Stimulated activated CD4-positive, alpha-beta T cell treated with anti-CD3 and anti-CD28 coated beads, Interleukin-4, amount 100 ng/mL, for 1 hour (primary cell): ENCODE measurements around the gene ZNF549.
A peak's percentile ranks its signal among the peaks of the same experiment; 100 is the strongest.

ENCODE experiments used
- DNase-seq: peaks from one replicate; pipeline ENCODE4 v3.0.0-alpha.2; 2020

The ZNF549 gene

GRCh38 chr19:57570707-57571106 lies 43.6 kb downstream of the ZNF549 start:
- no peak for DNase-seq

- no peak for DNase-seq
Observed at GRCh38 chr19:57572415-57572947, 45.3 kb downstream of the ZNF549 start.

GRCh38 chr19:57576661-57577060 lies 49.5 kb downstream of the ZNF549 start:
- DNase-seq, result no peak

- DNase-seq, result peak; percentile 91
Observed at GRCh38 chr19:57578487-57579205, 51.5 kb downstream of the ZNF549 start, which contains the start of gene ZNF416. Gene ZNF416, minus strand, starts transcription at chr19:57578911. Its CDS starts 207 bp downstream, at chr19:57578704.

- DNase-seq, result no peak
Observed at GRCh38 chr19:57583104-57583520, 56.0 kb downstream of the ZNF549 start.

GRCh38 chr19:57583521-57584416 lies 56.6 kb downstream of the ZNF549 start, which contains the start of gene ZIK1:
Gene ZIK1, plus strand, starts transcription at chr19:57584145. Its CDS starts 212 bp downstream, at chr19:57584357.
- DNase-seq, result peak; percentile 82

GRCh38 chr19:57587529-57587928 lies 60.4 kb downstream of the ZNF549 start:
- DNase-seq, result no peak

GRCh38 chr19:57599377-57599760 lies 72.2 kb downstream of the ZNF549 start:
- no peak for DNase-seq

GRCh38 chr19:57599761-57600383 lies 72.7 kb downstream of the ZNF549 start, which contains the start of gene ZNF530:
Gene ZNF530, plus strand, starts transcription at chr19:57599885. Its CDS starts 4,461 bp downstream, at chr19:57604346.
- peak; percentile 89 for DNase-seq

GRCh38 chr19:57606931-57607330 lies 79.8 kb downstream of the ZNF549 start:
- no peak for DNase-seq
